Measurements from ENCODE around the gene GBP7.

DNA sequence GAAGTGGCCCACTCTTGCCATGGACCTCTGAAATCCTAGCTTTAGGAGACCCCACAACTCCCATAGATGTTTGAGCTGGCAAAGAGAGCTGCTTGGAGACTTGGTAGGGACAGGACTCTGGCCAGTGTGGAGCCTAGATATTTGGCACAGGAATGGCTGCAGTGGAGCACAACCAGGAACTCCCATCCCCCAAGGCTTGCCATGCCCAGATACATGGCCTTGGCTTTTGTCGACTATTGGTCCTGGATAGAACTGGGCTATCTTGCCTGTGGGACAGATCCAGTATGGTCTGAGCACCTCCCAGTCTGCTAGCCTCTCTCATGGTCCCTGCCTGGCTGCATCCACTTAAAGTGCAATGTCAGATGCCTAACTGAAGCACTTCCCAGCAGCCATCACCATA, 42.1 kb downstream of the GBP7 start:
- TF ChIP-seq, protein P1, sequence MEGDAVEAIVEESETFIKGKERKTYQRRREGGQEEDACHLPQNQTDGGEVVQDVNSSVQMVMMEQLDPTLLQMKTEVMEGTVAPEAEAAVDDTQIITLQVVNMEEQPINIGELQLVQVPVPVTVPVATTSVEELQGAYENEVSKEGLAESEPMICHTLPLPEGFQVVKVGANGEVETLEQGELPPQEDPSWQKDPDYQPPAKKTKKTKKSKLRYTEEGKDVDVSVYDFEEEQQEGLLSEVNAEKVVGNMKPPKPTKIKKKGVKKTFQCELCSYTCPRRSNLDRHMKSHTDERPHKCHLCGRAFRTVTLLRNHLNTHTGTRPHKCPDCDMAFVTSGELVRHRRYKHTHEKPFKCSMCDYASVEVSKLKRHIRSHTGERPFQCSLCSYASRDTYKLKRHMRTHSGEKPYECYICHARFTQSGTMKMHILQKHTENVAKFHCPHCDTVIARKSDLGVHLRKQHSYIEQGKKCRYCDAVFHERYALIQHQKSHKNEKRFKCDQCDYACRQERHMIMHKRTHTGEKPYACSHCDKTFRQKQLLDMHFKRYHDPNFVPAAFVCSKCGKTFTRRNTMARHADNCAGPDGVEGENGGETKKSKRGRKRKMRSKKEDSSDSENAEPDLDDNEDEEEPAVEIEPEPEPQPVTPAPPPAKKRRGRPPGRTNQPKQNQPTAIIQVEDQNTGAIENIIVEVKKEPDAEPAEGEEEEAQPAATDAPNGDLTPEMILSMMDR (conservative IDR thresholded peaks at IDR 0.05), result no peak
- no peak for TF ChIP-seq EZH2 (IDR thresholded peaks at IDR 0.05; ENCODE audit: low read depth)
